Pulmonary artery endothelial cell (primary cell): ENCODE measurements around the gene CCDC183. TPM values are rescaled to one million over a fixed set of nuclear protein-coding genes. Genes with fewer than 3 reads are reported as not detected.
A peak's percentile ranks its signal among the peaks of the same experiment; 100 is the strongest.
"Not testable (repeated sequence)": the region's sequence is repeated elsewhere in the genome, so short reads cannot be mapped to it uniquely, and the experiment has no call there.

Experiments used
- DNase-seq: peaks from one replicate; pipeline ENCODE4 v3.0.0-alpha.2; 2011; ENCODE audit warnings: low read depth, low spot score
- total RNA-seq: library from RNA; depleted of rRNA; stranded (reverse); fragments of >200 nt; gene quantifications from 2 replicates; pipeline ENCODE4 v1.2.3, GENCODE V29; 2014

The CCDC183 gene
- total RNA-seq, 1 donor from 2014 or later, result 0.26 TPM

- DNase-seq, result no peak
Observed at GRCh38 chr9:136838314-136839228, 42.4 kb downstream of the CCDC183 start.

DNA sequence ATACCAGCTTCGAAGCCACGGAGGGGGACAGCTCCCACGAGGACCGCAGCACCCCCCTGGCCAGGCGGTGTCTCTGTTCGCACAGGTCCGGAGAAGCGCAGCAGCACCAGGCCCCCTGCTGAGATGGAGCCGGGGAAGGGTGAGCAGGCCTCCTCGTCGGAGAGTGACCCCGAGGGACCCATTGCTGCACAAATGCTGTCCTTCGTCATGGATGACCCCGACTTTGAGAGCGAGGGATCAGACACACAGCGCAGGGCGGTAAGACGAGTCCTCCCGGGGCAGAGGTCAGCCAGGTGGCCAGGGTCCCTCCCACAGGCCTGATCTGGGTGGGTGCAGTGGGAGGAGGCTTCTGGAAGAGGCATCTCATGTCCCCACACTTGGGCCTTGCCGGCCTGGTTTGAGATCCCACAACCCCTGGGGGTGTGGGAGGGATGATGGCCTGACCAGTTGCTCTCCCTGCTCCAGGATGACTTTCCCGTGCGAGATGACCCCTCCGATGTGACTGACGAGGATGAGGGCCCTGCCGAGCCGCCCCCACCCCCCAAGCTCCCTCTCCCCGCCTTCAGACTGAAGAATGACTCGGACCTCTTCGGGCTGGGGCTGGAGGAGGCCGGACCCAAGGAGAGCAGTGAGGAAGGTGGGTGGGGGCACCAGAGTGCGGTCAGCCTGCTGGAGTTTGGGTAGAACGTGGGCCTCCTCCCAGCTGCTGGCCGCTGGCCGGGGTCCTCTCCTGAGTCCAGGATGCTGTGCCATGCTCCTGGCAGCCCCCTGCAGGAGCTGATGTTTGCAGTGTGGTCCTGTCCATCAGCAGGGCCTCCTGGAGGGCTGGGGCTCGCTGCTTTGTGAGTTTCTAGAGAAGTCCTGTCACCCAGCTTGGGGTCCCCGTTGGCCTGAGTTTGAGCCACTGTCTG lies 43.3 kb downstream of the CCDC183 start:
- DNase-seq, result no peak

DNA sequence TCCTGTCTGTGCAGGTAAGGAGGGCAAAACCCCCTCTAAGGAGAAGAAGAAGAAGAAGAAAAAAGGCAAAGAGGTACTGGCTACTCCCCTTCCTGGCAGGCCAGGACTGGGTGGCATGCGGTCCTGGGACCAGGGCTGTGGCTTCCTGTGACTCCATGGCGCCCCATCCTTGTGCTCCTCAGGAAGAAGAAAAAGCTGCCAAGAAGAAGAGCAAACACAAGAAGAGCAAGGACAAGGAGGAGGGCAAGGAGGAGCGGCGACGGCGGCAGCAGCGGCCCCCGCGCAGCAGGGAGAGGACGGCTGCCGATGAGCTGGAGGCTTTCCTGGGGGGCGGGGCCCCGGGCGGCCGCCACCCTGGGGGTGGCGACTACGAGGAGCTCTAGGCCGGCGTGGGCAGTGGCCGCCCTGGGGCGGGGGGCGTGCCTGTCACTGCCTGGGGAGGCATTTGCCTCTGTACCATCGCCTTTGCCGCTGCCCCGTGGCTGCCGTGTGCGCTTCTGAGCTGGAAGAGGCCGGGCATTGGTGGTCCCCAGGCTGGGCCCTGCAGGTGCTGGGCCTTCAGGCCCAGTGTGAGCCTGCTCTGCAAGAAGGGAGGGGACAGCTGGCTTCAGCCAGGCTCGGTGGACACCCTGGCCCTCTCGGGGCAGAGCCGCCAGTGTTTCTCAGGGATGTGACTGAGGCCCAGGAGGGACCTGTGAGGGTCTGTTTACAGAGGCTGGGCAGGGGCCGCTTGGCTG lies 44.2 kb downstream of the CCDC183 start:
- no peak for DNase-seq

DNA sequence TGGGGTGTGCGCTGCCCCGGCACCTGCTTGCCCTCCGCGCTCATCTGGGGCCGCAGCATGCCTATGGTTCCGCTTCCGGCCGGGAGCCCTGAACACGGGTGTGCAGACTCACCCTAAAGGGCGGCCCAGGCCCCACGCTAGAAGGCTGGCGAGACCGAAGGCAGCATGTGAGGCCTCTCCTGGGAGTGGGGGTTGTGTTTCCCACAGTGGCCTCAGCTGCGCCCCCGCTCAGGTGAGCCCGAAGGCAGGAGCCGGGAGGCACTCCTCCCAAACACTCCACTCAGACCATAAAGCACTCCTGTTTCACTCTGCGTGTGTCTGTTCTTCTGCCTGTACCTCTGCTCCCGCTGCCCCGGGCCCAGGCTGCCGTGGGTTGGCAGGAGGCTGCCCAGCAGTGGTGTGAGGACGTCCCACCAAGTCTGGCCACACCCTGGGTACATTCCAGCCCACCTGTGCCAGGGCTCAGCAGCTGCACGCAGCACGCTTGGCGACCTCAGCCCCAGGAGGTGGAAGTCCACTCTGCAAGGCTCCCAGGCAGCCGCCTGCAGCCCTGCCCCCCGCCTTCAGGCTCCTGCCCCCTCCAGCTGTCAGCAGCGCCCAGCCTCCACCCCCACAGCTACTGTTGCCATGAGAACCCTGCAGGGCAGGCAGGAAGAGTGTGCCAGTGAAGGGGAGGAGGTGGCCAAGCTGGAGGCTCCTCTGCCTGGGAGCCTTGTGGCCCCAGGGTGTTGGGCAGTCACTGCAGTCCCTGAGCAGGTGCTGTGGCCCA lies 44.9 kb downstream of the CCDC183 start:
- no peak for DNase-seq

GRCh38 chr9:136841646-136842379 lies 45.7 kb downstream of the CCDC183 start:
- DNase-seq, result not testable (repeated sequence)

- DNase-seq, result peak; percentile 29
Observed at GRCh38 chr9:136842380-136842948, 46.3 kb downstream of the CCDC183 start, which contains the start of gene AJM1. Gene AJM1 (plus strand): TSS chr9:136842478. CDS start chr9:136844415, 1,937 bp downstream.

GRCh38 chr9:136843159-136843800 lies 47.1 kb downstream of the CCDC183 start:
- DNase-seq, result not testable (repeated sequence)

- not testable (repeated sequence) for DNase-seq
Observed at GRCh38 chr9:136843801-136844740, 47.9 kb downstream of the CCDC183 start.

GRCh38 chr9:136844761-136845464 lies 48.8 kb downstream of the CCDC183 start:
- no peak for DNase-seq

DNA sequence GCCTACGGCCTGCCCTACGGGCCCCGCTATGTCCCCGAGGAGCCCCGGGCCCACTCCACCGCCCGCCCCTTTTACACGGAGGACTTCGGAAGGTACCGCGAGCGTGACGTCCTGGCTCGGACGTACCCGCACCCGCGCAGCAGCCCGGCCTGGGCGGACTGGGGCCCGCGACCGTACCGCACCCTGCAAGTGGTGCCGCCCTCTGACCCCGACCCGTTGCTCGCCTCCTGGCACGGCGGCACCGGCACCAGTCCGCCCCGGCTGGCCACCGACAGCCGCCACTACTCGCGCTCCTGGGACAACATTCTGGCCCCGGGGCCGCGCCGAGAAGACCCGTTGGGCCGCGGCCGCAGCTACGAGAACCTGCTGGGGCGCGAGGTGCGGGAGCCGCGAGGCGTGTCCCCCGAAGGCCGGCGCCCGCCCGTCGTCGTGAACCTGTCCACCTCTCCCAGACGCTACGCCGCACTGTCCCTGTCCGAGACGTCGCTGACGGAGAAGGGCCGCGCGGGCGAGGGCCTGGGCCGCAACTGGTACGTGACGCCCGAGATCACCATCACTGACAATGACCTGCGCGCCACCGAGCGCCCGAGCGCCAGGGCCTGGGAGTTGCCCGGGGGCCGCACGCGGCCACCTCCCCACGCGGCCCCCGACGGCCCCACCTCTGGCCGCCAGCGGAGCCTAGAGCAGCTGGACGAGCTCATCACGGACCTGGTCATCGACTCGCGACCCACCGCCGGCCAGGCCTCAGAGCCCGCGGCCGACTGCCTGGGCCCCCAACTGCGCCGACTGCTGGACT lies 49.5 kb downstream of the CCDC183 start:
- DNase-seq, result no peak

GRCh38 chr9:136846376-136847087 lies 50.4 kb downstream of the CCDC183 start:
- no peak for DNase-seq

- no peak for DNase-seq
Observed at GRCh38 chr9:136847088-136847825, 51.1 kb downstream of the CCDC183 start.

- peak; percentile 29 for DNase-seq
Observed at GRCh38 chr9:136847826-136848392, 51.8 kb downstream of the CCDC183 start.

GRCh38 chr9:136848393-136849037 lies 52.4 kb downstream of the CCDC183 start:
- no peak for DNase-seq
